Measurements from ENCODE around the gene PLCB1.

PLCB1 gene

GRCh38 chr20:8470156-8470555 lies 338.1 kb downstream of the PLCB1 start:
- DNase-seq, result no peak

GRCh38 chr20:8471465-8471864 lies 339.4 kb downstream of the PLCB1 start:
- no peak for DNase-seq

DNA sequence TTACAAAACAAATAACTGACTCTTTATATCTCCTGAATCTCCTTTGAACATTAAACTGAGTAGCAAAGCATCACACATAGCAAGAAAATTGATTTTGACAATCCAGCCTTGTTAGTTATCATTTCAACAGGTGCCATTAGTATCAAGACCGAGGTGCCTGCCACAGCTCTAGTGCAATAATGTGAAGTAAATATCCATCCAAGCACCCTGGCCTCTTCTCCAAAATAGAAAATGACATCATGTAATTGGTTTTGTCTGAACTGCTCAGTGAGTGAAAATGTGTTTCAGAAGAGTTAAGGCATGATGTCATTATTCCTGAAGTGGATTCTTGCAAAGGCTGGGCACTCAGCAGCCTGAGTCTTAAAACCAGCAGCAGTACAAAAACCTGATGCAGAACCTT lies 341.4 kb downstream of the PLCB1 start:
- no peak for DNase-seq

- DNase-seq, result no peak
Measured at GRCh38 chr20:8474027-8474668, 342.1 kb downstream of the PLCB1 start.

DNA sequence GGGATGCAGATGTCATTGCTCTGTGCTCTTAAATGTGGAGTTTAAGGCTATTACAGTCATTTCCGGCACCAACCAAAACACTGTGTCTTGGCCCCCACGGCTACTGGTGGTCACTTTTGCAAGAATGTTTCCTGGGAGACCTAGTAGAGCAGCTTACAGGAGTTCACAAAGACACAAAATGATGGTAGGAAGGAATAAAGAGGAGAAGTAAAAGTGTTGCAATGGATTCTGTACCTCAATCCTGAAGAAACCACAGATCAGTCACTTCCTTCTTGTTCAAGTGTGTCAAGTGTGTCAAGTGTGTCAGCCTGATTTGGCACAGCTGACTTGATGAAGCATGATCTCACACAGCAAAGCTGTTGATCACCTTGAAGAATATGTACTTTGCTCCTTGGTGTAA lies 344.0 kb downstream of the PLCB1 start:
- no peak for DNase-seq

DNA sequence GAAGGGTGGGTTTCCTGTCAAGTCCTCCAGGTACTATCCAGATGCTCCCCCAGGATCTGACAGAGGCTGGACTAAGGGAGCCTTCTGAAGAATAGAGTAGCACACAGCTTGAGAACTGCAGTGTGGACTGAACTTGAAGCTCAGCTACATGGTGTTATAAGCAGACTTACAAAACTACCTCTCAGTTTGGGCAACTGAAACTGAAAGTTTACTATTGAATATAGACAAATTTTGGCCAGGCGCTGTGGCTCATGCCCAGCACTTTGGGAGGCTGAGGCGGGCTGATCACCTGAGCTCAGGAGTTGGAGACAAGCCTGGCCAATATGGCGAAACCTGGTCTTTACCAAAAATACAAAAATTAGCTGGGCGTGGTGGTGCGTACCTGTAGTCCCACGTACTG lies 348.5 kb downstream of the PLCB1 start:
- no peak for DNase-seq

DNA sequence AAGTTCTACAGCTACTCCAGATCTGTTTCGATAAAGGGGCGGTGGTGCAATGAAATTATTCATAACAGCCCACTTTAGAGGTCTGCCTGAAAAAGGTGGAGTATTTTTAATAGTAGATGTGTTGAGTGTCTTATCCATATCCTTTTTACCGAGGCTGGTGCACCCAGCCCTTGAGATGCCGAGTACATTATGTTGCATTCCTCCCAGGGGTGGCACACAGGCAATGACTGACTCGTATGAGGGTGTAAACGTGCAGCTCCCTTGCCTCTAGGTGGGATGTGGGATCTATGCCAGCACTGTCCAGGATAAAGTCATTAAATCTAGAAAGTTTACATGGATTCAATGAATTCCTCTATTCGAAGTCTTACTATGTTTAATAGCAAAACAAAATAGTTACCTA lies 355.6 kb downstream of the PLCB1 start:
- no peak for DNase-seq

DNA sequence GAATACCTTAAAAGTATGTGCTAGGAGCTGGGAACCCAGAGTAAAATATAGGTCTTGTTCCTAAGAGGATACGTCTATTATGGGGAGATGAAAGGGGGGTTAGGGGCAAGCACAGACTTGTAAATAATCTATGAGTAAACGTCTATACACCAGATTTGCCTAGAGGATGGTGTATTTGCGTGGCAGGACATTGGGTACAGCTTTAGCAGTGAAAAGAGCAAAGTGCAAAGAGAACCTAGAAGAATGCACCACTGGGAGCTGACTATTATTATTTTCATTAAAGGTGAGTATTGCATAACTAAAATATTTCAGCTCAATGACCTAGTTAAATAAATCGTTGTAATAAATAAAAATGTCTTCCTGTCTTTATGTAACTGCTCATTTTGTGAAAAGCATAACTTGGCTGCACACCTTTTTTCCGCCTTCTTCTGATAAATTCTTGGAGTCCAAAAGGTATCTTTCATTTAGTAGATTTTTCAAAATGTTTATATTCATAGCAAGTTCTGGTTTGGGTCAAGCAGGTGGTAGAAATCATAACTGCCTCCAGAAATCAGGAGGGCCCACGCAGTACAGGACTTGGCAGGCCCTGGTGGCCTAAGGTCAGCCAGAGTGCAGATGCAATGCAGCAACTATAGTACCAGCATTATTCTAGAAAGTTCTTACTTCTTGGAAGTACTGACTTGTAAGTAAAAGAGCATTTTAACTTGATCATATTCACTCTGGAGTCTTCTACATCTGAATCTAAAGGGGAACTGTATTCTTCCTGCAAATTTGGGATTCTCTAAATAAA lies 357.2 kb downstream of the PLCB1 start:
- DNase-seq, result no peak

GRCh38 chr20:8490076-8490830 lies 358.2 kb downstream of the PLCB1 start:
- DNase-seq, result no peak

GRCh38 chr20:8492173-8492572 lies 360.1 kb downstream of the PLCB1 start:
- no peak for DNase-seq

- no peak for DNase-seq
Measured at GRCh38 chr20:8498571-8498970, 366.5 kb downstream of the PLCB1 start.

- no peak for DNase-seq
Measured at GRCh38 chr20:8504030-8504429, 372.0 kb downstream of the PLCB1 start.

DNA sequence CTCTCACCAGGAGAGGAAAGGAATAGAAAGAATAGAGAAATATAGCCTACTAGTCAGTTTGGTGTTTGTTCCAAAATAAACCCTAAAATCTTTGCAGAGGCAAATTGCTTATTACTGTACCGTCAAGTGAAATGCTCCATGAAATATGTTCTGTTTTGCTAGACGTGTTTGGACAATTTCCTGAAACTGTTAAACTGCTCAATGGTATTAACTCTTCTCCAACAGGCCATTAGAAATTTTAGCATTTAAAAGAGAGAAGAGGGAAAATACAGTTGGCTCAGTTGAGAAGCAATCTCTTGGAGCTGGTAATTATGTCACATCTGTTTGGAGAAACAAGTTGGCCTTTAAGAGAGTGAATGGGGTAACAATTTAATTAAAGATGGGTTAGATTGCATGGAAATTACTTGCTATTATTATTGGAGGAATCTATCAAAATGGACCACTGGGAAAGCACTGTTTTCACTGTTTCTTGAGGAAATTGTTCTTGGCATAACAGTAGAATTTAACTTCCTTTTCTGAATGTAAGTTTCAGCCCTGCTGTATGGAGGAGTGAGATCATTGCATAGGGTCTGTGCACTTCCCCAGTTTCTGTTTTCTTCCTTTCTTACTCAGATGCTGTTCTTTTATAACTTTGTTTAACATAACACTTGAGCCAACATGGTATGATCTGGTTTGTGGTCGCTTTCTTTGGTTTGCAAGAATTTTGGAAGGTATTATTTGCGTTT lies 373.6 kb downstream of the PLCB1 start:
- no peak for DNase-seq

DNA sequence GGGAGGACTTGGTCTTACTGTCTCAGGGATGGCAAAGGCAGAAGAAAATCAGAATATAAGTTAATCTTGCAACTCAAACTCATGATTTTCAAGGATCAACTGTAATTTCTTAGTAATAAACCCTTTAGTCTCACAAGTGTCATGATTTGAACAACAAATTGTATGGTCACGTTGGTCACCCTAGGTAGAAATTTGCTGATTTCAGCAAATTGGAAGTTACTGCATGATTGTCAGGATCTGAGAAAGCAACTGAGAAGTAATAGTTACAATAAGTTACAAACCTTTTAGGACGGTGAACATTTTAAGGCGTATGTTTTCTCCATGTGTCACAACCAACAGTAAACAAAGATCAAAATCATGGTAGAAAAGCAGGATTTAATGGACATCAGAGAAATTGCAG lies 375.2 kb downstream of the PLCB1 start:
- DNase-seq, result no peak

DNA sequence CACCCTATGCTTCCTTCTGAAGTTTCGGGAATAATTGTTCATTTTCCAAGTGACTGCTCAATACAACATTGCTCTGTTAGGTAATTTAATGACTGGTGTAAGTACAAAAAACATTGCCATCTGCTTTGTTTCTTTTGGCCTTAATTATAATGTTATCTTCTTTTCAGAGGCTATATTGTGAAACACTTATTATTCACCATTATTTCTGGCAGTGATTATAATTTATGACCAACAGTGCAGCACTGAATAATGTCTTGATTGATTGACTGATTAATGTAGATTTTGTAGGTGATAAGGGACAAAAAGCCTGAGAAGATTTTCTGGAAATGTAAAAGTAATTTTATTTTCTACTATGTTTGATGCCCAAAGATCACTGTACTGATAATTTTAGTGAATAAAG lies 377.7 kb downstream of the PLCB1 start:
- DNase-seq, result no peak

- DNase-seq, result no peak
Measured at GRCh38 chr20:8510808-8511207, 378.7 kb downstream of the PLCB1 start.

GRCh38 chr20:8512003-8512402 lies 379.9 kb downstream of the PLCB1 start:
- DNase-seq, result no peak

- no peak for DNase-seq
Measured at GRCh38 chr20:8515810-8516435, 383.9 kb downstream of the PLCB1 start.

- no peak for DNase-seq
Measured at GRCh38 chr20:8518878-8519277, 386.8 kb downstream of the PLCB1 start.

GRCh38 chr20:8519887-8520286 lies 387.8 kb downstream of the PLCB1 start:
- DNase-seq, result no peak

GRCh38 chr20:8522168-8522567 lies 390.1 kb downstream of the PLCB1 start:
- DNase-seq, result no peak

DNA sequence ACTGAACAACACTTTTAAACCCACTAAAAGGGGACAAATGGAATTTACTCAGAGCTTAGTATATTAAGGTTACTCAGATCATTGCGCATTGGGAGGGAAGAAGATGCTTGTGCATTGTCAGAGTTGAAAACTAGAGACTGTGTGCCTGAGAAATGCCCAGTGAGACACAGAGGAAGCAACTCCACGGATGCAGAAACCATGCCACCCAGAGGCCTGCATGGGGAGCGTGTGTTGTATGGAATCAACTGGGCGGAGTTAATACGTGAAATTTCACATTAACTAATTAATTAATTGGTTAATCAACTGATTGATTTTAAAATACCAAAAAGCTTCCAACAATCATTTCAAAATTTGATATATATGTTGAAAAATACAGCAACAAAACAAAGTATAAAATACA lies 391.6 kb downstream of the PLCB1 start:
- no peak for DNase-seq

Data from effector CD4-positive, alpha-beta T cell (primary cell).